HepG2 (cell line): ENCODE results near the gene TNS1. TPM values are rescaled to one million over a fixed set of nuclear protein-coding genes. Genes with fewer than 3 reads are reported as not detected.

ENCODE experiments used
- ATAC-seq: fragments of 200-7000 bp; cut with Tn5 transposase; 3 replicates; pipeline ENCODE4 v1.9.1; 2020; ENCODE audit warnings: mild to moderate bottlenecking, moderate library complexity
- BruUV-seq: library from RNA; stranded (reverse); fragments of 400-500 nt; replicated peaks from 2 replicates; lab custom pipeline; 2021; lab: Mats Ljungman, UMichigan
- CTCF ChIA-PET: fragments of 300-600 bp; formaldehyde crosslinking; extraction: SDS; loops from one replicate; lab custom pipeline; 2021; ENCODE audit warnings: low total read pairs, inconsistent platforms, low intra/inter-chr PET ratio; lab: Yijun Ruan, JAX
- POLR2A ChIA-PET: fragments of 350-600 bp; sonication (Branson Sonifier 250); formaldehyde crosslinking; loops from one replicate; lab custom pipeline; 2020; ENCODE audit warnings: antibody characterized with exemption, inconsistent platforms; lab: Yijun Ruan, JAX
- DNase-seq: peaks from one replicate; pipeline ENCODE4 v3.0.0-alpha.2; 2015; ENCODE audit warnings: low spot score
- FAIRE-seq: peaks from 3 replicates; lab custom pipeline; 2011; peaks lifted over from hg19 to GRCh38; lab: Jason Lieb, UNC
- H2AFZ ChIP-seq: one replicate; pipeline ENCODE4 v1.6.1; 2011; ENCODE audit warnings: low read length, inconsistent platforms
- H3K27ac ChIP-seq: fragments of 300-600 bp; 3 replicates; pipeline ENCODE4 v1.8.0; 2011; ENCODE audit warnings: mixed run types, mild to moderate bottlenecking, mixed read lengths, low read length, inconsistent platforms; ENCODE audit not compliant: insufficient read depth; ENCODE audit errors: extremely low read length
- H3K27me3 ChIP-seq, 2 experiments: fragments of 200-600 bp in 1 of 2; 2 replicates in 1 of 2; 3 replicates in 1 of 2; pipeline versions ENCODE4 v1.6.0 to v1.8.0; 2011; ENCODE audit warnings: low read length in 2 of 2, mild to moderate bottlenecking in 2 of 2, moderate library complexity in 2 of 2, inconsistent platforms in 1 of 2; ENCODE audit not compliant: insufficient read depth in 2 of 2, control insufficient read depth in 1 of 2
- H3K36me3 ChIP-seq, 2 experiments: fragments of 200-600 bp in 1 of 2; replicated peaks in 1 of 2; 2 replicates in 1 of 2; 3 replicates in 1 of 2; pipeline versions ENCODE4 v1.5.1 to v1.8.0; 2011; ENCODE audit warnings: low read length in 2 of 2, inconsistent platforms in 1 of 2; ENCODE audit not compliant: insufficient read depth in 2 of 2, control insufficient read depth in 1 of 2
- H3K4me1 ChIP-seq: 2 replicates; pipeline ENCODE4 v1.5.1; 2012; ENCODE audit warnings: low read length, inconsistent platforms; ENCODE audit not compliant: insufficient read depth
- H3K4me2 ChIP-seq: 2 replicates; pipeline ENCODE4 v1.6.0; 2011; ENCODE audit warnings: low read depth, low read length, inconsistent platforms
- H3K4me3 ChIP-seq, 3 experiments: fragments of 200-600 bp in 1 of 3; sonication (generic), shearing (Covaris generic) in 1 of 3; replicated peaks in 1 of 3; 2 replicates each; pipeline ENCODE4 v1.5.1; 2011 to 2016; ENCODE audit warnings: low read length in 3 of 3, inconsistent platforms in 2 of 3, low read depth in 2 of 3, mild to moderate bottlenecking in 2 of 3, control low read depth in 1 of 3, mixed read lengths in 1 of 3; ENCODE audit not compliant: insufficient read depth in 1 of 3
- H3K79me2 ChIP-seq: one replicate; pipeline ENCODE4 v1.6.1; 2011; ENCODE audit warnings: low read length, inconsistent platforms; ENCODE audit not compliant: insufficient read depth
- H3K9ac ChIP-seq: 2 replicates; pipeline ENCODE4 v1.6.0; 2011; ENCODE audit warnings: mild to moderate bottlenecking, low read depth, low read length, inconsistent platforms; ENCODE audit not compliant: insufficient read depth
- H3K9me3 ChIP-seq: 2 replicates; pipeline ENCODE4 v1.5.1; 2012; ENCODE audit warnings: mild to moderate bottlenecking, low read length
- H4K20me1 ChIP-seq: 2 replicates; pipeline ENCODE4 v1.6.0; 2011; ENCODE audit warnings: inconsistent platforms, mild to moderate bottlenecking, low read length, moderate library complexity; ENCODE audit not compliant: insufficient read depth
- GMEB1 ChIP-seq: sonication (generic); formaldehyde crosslinking; IDR thresholded peaks from 2 replicates; pipeline ENCODE4 v1.5.1; 2020; ENCODE audit warnings: missing genetic modification reagents, mild to moderate bottlenecking, borderline replicate concordance
- PBX3 ChIP-seq: sonication (generic); formaldehyde crosslinking; IDR thresholded peaks from 2 replicates; pipeline ENCODE4 v1.8.1; 2023; ENCODE audit warnings: missing genetic modification reagents, inconsistent platforms, borderline replicate concordance
- RBM39 ChIP-seq: fragments of 200-400 bp; formaldehyde crosslinking; IDR thresholded peaks from one replicate; pipeline ENCODE4 v1.6.1; 2018; ENCODE audit warnings: antibody characterized with exemption, mild to moderate bottlenecking, low read depth, low read length; ENCODE audit not compliant: poor library complexity, severe bottlenecking
- RXRA ChIP-seq: sonication (generic); formaldehyde crosslinking; IDR thresholded peaks from 2 replicates; pipeline ENCODE4 v1.5.1; 2020; ENCODE audit warnings: missing genetic modification reagents
- RXRB ChIP-seq: IDR thresholded peaks from 2 replicates; pipeline ENCODE4 v1.6.1; 2016; ENCODE audit warnings: borderline replicate concordance, missing genetic modification reagents, missing compliant biosample characterization
- SNAPC2 ChIP-seq: sonication (generic); formaldehyde crosslinking; IDR thresholded peaks from 2 replicates; pipeline ENCODE4 v1.8.1; 2022; ENCODE audit warnings: mild to moderate bottlenecking, missing genetic modification reagents
- THAP7 ChIP-seq: sonication (generic); formaldehyde crosslinking; IDR thresholded peaks from 2 replicates; pipeline ENCODE4 v1.8.1; 2023; ENCODE audit warnings: mild to moderate bottlenecking, missing genetic modification reagents
- ZNF607 ChIP-seq: sonication (generic); formaldehyde crosslinking; IDR thresholded peaks from 2 replicates; pipeline ENCODE4 v1.5.1; 2020; ENCODE audit warnings: missing genetic modification reagents, mild to moderate bottlenecking, borderline replicate concordance
- WGBS: methylation state at CpG from one replicate; pipeline ENCODE4 v1.1.6; 2017; ENCODE audit warnings: low lambda C conversion rate; 5-methylcytosine and 5-hydroxymethylcytosine counted together
- in situ Hi-C: cut with HindIII; loops from 2 replicates; pipeline ENCODE4 v1.10.0; 2017; ENCODE audit warnings: low pct_unique_long_range_greater_than_20kb; ENCODE audit not compliant: extremely low pct_ligation_motif_present
- intact Hi-C: fragments of 100-400 bp; cut with micrococcal nuclease; formaldehyde crosslinking; loops from one replicate; pipeline ENCODE4 v1.10.0; 2022; ENCODE audit not compliant: unreplicated experiment
- polyA plus RNA-seq, 8 experiments: library from polyadenylated mRNA; depleted of rRNA in 3 of 8; stranded (reverse) in 7 of 8; unstranded in 1 of 8; fragments of >200 nt; fragmentation: Illumina TruSeq in 4 of 8; extraction: Trizol in 4 of 8; gene quantifications; 2 replicates each; pipeline versions ENCODE4 v1.2.1 to v1.2.3, GENCODE V29; 2011 to 2016; ENCODE audit warnings: low read depth in 4 of 8, missing spikeins in 1 of 8, mixed read lengths in 1 of 8; ENCODE audit not compliant: insufficient read depth in 1 of 8
- total RNA-seq, 5 experiments: library from RNA; depleted of rRNA; stranded (reverse); fragments of >200 nt; fragmentation: Illumina TruSeq; extraction: Trizol; gene quantifications; 2 replicates each; pipeline ENCODE4 v1.2.3, GENCODE V29; 2016; ENCODE audit warnings: low read depth in 1 of 5

TNS1 gene
- total and polyA plus RNA-seq, 2 of the 13 experiments (the other 11 are each of a cell fraction or from before 2014, with no cell fraction given) = 1.9 to 118 TPM

GRCh38 chr2:217797165-217797564 is 205.6 kb downstream of the TNS1 start (continued):
- no peak for TF ChIP-seq RBM39
- no peak for TF ChIP-seq THAP7 (CRISPR knock-in tag)
- no peak for TF ChIP-seq GMEB1 (CRISPR knock-in tag)
- TF ChIP-seq PBX3 (CRISPR knock-in tag) = no peak
- 0 out of 2 replicates have a peak, but pooled peaks have one; percentile 7 for TF ChIP-seq RXRA (CRISPR knock-in tag)
- no peak for TF ChIP-seq RXRB (CRISPR knock-in tag)

- 42% methylated on average over 11 of the region's 11 CpGs for WGBS
- CTCF ChIA-PET = no interaction called here
These were observed 206.9 kb downstream of the TNS1 start for GRCh38 chr2:217795706-217796465.

More at GRCh38 chr2:217795706-217796465, 206.9 kb downstream of the TNS1 start:
- Histone ChIP-seq H3K4me1 (peaks cover 76% of the 10 kb centered on the region), H4K20me1 (no peaks in the 10 kb centered on the region)
- POLR2A ChIA-PET = no interaction called here
- TF ChIP-seq ZNF607 (CRISPR knock-in tag) = 0 out of 2 replicates have a peak, but pooled peaks have one; percentile 52
- TF ChIP-seq SNAPC2 (CRISPR knock-in tag) = no peak
- TF ChIP-seq, all 625 proteins: peak for 1
- H3K4me3 ChIP-seq = no peak overlapping the region
- H3K27me3 ChIP-seq = no peaks in the 10 kb centered on the region
- no peaks in the 10 kb centered on the region for H3K79me2 ChIP-seq
- peak; percentile 2; the same call in 1 of the 3 replicates for ATAC-seq
- no peak overlapping the region for H3K9ac ChIP-seq
- no TSS peak for BruUV-seq
- intact Hi-C loops (no loop called here), in situ Hi-C loops (no loop called here)
- H3K9me3 ChIP-seq = no peaks in the 10 kb centered on the region
- H3K4me2 ChIP-seq = no peak overlapping the region
- H2AFZ ChIP-seq = no peak overlapping the region
- no peaks in the 10 kb centered on the region for H3K36me3 ChIP-seq
- no peak overlapping the region for H3K27ac ChIP-seq
- no peak for DNase-seq
- no peak for FAIRE-seq
